HG02884 (cell line): ENCODE measurements around the gene ASPHD1.
A peak's percentile ranks its signal among the peaks of the same experiment; 100 is the strongest.
"Not testable (repeated sequence)": the region's sequence is repeated elsewhere in the genome, so short reads cannot be mapped to it uniquely, and the experiment has no call there.

Experiments used
- ATAC-seq: cut with Tn5 transposase; IDR thresholded peaks from one replicate; pipeline ENCODE4 v1.9.1; 2021; ENCODE audit warnings: mild to moderate bottlenecking, moderate library complexity; ENCODE audit not compliant: unreplicated experiment

Gene ASPHD1

GRCh38 chr16:29900102-29900887, at the start of gene ASPHD1:
Gene ASPHD1 (plus strand): TSS chr16:29900488. CDS start chr16:29900972, 484 bp downstream.
- no peak for ATAC-seq

GRCh38 chr16:29850998-29851397, 49.3 kb upstream of the ASPHD1 start:
- no peak for ATAC-seq

GRCh38 chr16:29852654-29853053, 47.6 kb upstream of the ASPHD1 start:
- no peak for ATAC-seq

- no peak for ATAC-seq
Observed at GRCh38 chr16:29854520-29855100, 45.7 kb upstream of the ASPHD1 start.

GRCh38 chr16:29857133-29857760, 43.0 kb upstream of the ASPHD1 start:
- no peak for ATAC-seq

- no peak for ATAC-seq
Observed at GRCh38 chr16:29858149-29858849, 42.0 kb upstream of the ASPHD1 start.

GRCh38 chr16:29858974-29859373, 41.3 kb upstream of the ASPHD1 start:
- no peak for ATAC-seq

GRCh38 chr16:29860218-29860617, 40.1 kb upstream of the ASPHD1 start:
- no peak for ATAC-seq

GRCh38 chr16:29862383-29862883, 37.9 kb upstream of the ASPHD1 start:
- ATAC-seq = no peak

- peak; percentile 95 for ATAC-seq
Observed at GRCh38 chr16:29862884-29863668, 37.2 kb upstream of the ASPHD1 start, which contains the start of gene CDIPT. Gene CDIPT (minus strand): TSS chr16:29863226. CDS start chr16:29862857, 369 bp downstream.

- ATAC-seq = no peak
Observed at GRCh38 chr16:29863669-29863984, 36.7 kb upstream of the ASPHD1 start.

- no peak for ATAC-seq
Observed at GRCh38 chr16:29864205-29864604, 36.1 kb upstream of the ASPHD1 start.

- ATAC-seq = no peak
Observed at GRCh38 chr16:29868396-29869009, 31.8 kb upstream of the ASPHD1 start.

- not testable (repeated sequence) for ATAC-seq
Observed at GRCh38 chr16:29869067-29869466, 31.2 kb upstream of the ASPHD1 start.

- no peak for ATAC-seq
Observed at GRCh38 chr16:29871822-29872546, 28.3 kb upstream of the ASPHD1 start.

- no peak for ATAC-seq
Observed at GRCh38 chr16:29873319-29873718, 27.0 kb upstream of the ASPHD1 start.

GRCh38 chr16:29875206-29875605, 25.1 kb upstream of the ASPHD1 start:
- no peak for ATAC-seq

GRCh38 chr16:29876217-29876593, 24.1 kb upstream of the ASPHD1 start:
- ATAC-seq = no peak

- no peak for ATAC-seq
Observed at GRCh38 chr16:29876594-29877249, 23.6 kb upstream of the ASPHD1 start.
